Measurements from ENCODE around the gene SP3.

Gene SP3

GRCh38 chr2:173989160-173989883 is 24.1 kb upstream of the SP3 start:
- no peak overlapping the region for H3K4me3 ChIP-seq (ENCODE audit: low read length)
- no peak for TF ChIP-seq CTCF (conservative IDR thresholded peaks at IDR 0.05; ENCODE audit: low read length)
- no peak for DNase-seq (ENCODE audit: low read depth)

GRCh38 chr2:173986805-173987204 is 21.6 kb upstream of the SP3 start:
- no peak overlapping the region for H3K4me3 ChIP-seq (ENCODE audit: low read length)
- TF ChIP-seq CTCF (conservative IDR thresholded peaks at IDR 0.05; ENCODE audit: low read length): no peak
- DNase-seq (ENCODE audit: low read depth): peak; percentile 53

GRCh38 chr2:173985605-173985992 is 20.4 kb upstream of the SP3 start:
- DNase-seq (ENCODE audit: low read depth): no peak
- TF ChIP-seq CTCF (conservative IDR thresholded peaks at IDR 0.05; ENCODE audit: low read length): no peak
- H3K4me3 ChIP-seq (ENCODE audit: low read length): no peak overlapping the region

- H3K4me3 ChIP-seq (ENCODE audit: low read length): no peak overlapping the region
- DNase-seq (ENCODE audit: low read depth): no peak
- TF ChIP-seq CTCF (conservative IDR thresholded peaks at IDR 0.05; ENCODE audit: low read length): no peak
Observed at GRCh38 chr2:173984866-173985604, 19.9 kb upstream of the SP3 start.

- DNase-seq (ENCODE audit: low read depth): peak; percentile 61
- no peak overlapping the region for H3K4me3 ChIP-seq (ENCODE audit: low read length)
- TF ChIP-seq CTCF (conservative IDR thresholded peaks at IDR 0.05; ENCODE audit: low read length): no peak
Observed at GRCh38 chr2:173983391-173983871, 18.3 kb upstream of the SP3 start.

GRCh38 chr2:173982918-173983317 is 17.7 kb upstream of the SP3 start:
- H3K4me3 ChIP-seq (ENCODE audit: low read length): no peak overlapping the region
- peak; percentile 39 for DNase-seq (ENCODE audit: low read depth)
- TF ChIP-seq CTCF (conservative IDR thresholded peaks at IDR 0.05; ENCODE audit: low read length): no peak

Measured in AG10803 (cell line).